Measurements from ENCODE around the gene STK10.

DNA sequence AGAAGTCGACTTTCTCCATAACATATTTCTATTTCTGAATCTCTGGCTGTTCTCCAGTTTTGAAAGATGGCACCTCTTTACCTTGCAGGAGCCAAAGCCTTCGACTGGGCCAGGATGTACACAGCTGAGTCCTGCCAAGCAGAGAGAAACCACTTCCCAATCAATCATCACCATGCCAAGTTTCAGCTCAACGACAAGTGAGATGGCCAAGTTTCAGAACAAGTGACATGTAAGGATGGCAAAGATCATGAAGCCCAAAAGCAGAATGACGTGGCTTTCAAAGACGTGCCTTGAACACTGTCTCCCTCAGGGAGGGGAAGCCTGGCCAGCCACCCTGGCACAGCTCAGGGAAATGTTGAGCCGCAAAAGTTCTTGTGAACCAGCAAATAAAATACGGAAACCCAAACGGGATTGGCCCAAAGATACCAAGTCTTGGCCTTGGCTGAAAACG, 17.7 kb downstream of the STK10 start:
- TF ChIP-seq CTCF (IDR thresholded peaks at IDR 0.05; ENCODE audit: insufficient read depth, low read depth, low read length) (no peak), EZH2 (IDR thresholded peaks at IDR 0.05; ENCODE audit: insufficient read depth, low read length) (no peak)
